Gastrocnemius medialis (tissue), 4 donors: ENCODE measurements around the gene SLC41A1. TPM values are rescaled to one million over a fixed set of nuclear protein-coding genes. Genes with fewer than 3 reads are reported as not detected.

ENCODE experiments used
- ATAC-seq, 2 donors: fragments of 150-250 bp; one replicate each; pipeline ENCODE4 v1.9.1; 2016
- DNase-seq, 2 donors: peaks; one replicate each; pipeline ENCODE4 v3.0.0-alpha.2; 2019
- H3K27ac ChIP-seq, 4 donors: fragments of 200-600 bp; sonication (generic); 1 replicate in 1 of 4; 2 replicates in 3 of 4; pipeline ENCODE4 v1.5.1; 2016 to 2018; ENCODE audit warnings: mild to moderate bottlenecking in 2 of 4, moderate library complexity in 1 of 4
- H3K27me3 ChIP-seq, 3 donors: fragments of 200-600 bp; sonication (generic) in 2 of 3; 1 replicate in 1 of 3; 2 replicates in 2 of 3; pipeline versions ENCODE4 v1.5.1 to v1.6.0; 2016 to 2019; ENCODE audit warnings: mild to moderate bottlenecking in 1 of 3, moderate library complexity in 1 of 3
- H3K36me3 ChIP-seq, 2 donors: fragments of 200-600 bp; sonication (generic) in 1 of 2; one replicate each; pipeline ENCODE4 v1.5.1; 2017 to 2018
- H3K4me1 ChIP-seq, 2 donors: fragments of 200-600 bp; sonication (generic) in 1 of 2; one replicate each; pipeline ENCODE4 v1.5.1; 2016 to 2017; ENCODE audit warnings: mild to moderate bottlenecking in 2 of 2
- H3K4me3 ChIP-seq, 4 donors: fragments of 200-600 bp; sonication (generic) in 3 of 4; 1 replicate in 1 of 4; 2 replicates in 3 of 4; pipeline ENCODE4 v1.5.1; 2016 to 2019; ENCODE audit warnings: mild to moderate bottlenecking in 2 of 4
- H3K9me3 ChIP-seq, 3 donors: fragments of 200-600 bp; sonication (generic) in 2 of 3; 1 replicate in 1 of 3; 2 replicates in 2 of 3; pipeline ENCODE4 v1.5.1; 2016 to 2019
- CTCF ChIP-seq, 5 experiments: fragments of 450-650 bp in 3 of 5; fragments of 200-600 bp in 2 of 5; sonication (generic) in 2 of 5; IDR thresholded peaks in 4 of 5; conservative IDR thresholded peaks in 1 of 5; 1 replicate in 4 of 5; 2 replicates in 1 of 5; pipeline ENCODE4 v1.5.1; 2016 to 2019; ENCODE audit warnings: antibody characterized with exemption in 5 of 5, mild to moderate bottlenecking in 3 of 5, moderate library complexity in 3 of 5
- POLR2A ChIP-seq, 2 donors: fragments of 450-650 bp; IDR thresholded peaks; one replicate each; pipeline ENCODE4 v1.6.1; 2017; ENCODE audit warnings: antibody characterized with exemption in 2 of 2, mild to moderate bottlenecking in 2 of 2, moderate library complexity in 2 of 2
- in situ Hi-C, 4 donors: fragments of 200-750 bp; cut with MboI; loops; one replicate each; pipeline versions ENCODE4 v1.15.0 to v1.8.0; 2017; ENCODE audit warnings: low sequenced_read_pairs in 4 of 4
- intact Hi-C: fragments of 100-400 bp; cut with DNase I; formaldehyde crosslinking; loops from one replicate; pipeline ENCODE4 v1.15.1; 2023; ENCODE audit warnings: low total_unique reads
- total RNA-seq, 4 donors: library from RNA; depleted of rRNA; stranded (reverse); fragments of >200 nt; gene quantifications; one replicate each; pipeline versions ENCODE4 v1.1.0 to v1.2.3, GENCODE V29; 2016

The SLC41A1 gene
- total RNA-seq, 4 donors from 2014 or later, result 21.5 to 39.8 (median 36.8) TPM

- H3K27ac ChIP-seq, result no peak overlapping the region
- no peak for DNase-seq
- intact Hi-C loops (no loop called here), in situ Hi-C loops (no loop called here)
- ATAC-seq, result no peak
- no peak overlapping the region for H3K4me3 ChIP-seq
- H3K27me3 ChIP-seq, result no peaks in the 10 kb centered on the region
- H3K4me1 ChIP-seq, result no peaks in the 10 kb centered on the region
- H3K9me3 ChIP-seq, result no peaks in the 10 kb centered on the region
- no peaks in the 10 kb centered on the region for H3K36me3 ChIP-seq
- TF ChIP-seq POLR2A (IDR thresholded peaks at IDR 0.05), result no peak
- TF ChIP-seq CTCF (IDR thresholded peaks at IDR 0.05 in 4 of 5, conservative IDR thresholded peaks at IDR 0.05 in 1 of 5), result no peak
These were observed 40.0 kb upstream of the SLC41A1 start for GRCh38 chr1:205852969-205853368.

DNA sequence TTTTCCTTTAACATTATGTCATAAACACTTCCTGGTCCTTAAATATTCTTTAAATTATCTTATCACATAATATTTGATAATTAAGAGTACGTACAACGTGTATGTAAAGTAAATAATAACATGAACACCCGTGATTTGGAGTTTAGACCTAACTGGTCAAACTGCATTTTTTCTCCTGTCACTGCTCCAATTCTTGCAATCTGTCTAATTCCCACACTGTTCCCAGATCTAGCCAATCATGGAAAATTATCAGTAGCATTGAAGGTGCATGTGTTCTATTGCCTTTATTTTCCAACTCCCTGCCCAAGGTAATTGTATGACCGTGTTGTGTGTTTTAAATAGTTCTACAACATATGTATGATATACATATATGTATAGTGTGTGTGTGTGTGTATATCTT, 39.0 kb upstream of the SLC41A1 start:
- no peak for TF ChIP-seq POLR2A (IDR thresholded peaks at IDR 0.05)
- no peak for TF ChIP-seq CTCF (IDR thresholded peaks at IDR 0.05 in 4 of 5, conservative IDR thresholded peaks at IDR 0.05 in 1 of 5)
- Histone ChIP-seq H3K4me3 (no peak overlapping the region), H3K36me3 (no peaks in the 10 kb centered on the region), H3K27ac (no peak overlapping the region), H3K27me3 (no peaks in the 10 kb centered on the region), H3K9me3 (no peaks in the 10 kb centered on the region), H3K4me1 (no peaks in the 10 kb centered on the region)
- intact Hi-C loops (no loop called here), in situ Hi-C loops (no loop called here)
- DNase-seq, result no peak
- ATAC-seq, result no peak

DNA sequence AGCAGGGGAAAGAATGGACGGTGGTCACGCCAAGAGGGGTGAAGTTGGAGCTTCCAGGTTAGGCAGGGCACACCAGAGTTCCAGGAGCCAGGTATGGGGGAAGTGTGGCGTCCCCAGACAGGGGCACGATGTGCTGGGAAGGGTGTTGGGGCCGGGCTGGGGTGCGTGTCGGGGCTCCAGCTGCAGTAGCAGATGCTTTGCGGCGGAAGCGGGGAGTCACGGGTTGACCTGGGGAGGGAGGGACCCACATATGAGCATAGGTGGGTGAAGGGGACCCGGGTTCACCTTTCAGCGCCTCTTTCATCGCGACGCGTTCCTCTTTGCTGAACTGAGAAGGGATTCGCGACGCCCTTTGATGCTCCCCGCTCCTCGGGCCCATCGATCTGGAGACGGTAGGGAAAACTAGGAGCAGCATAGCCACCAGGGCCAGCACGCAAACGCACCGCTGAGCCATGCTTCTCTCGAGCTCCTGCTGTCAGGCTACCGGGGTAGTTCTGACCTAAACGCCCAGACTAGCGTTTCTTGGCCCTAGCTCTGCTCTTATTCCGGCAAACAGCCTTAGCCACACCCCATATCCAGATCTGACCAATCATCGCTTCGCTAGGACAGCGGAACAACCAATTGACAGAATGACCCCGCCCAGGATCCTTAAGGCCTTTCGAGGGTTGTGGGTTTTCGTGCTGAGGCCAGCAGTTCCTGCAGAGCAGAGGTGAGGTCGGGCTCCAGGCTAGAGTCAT, 36.8 kb upstream of the SLC41A1 start, which contains the start of gene PM20D1:
Gene PM20D1, minus strand, starts transcription at position 514 of the 737 bp plus-strand sequence. Its CDS starts 60 bp downstream, at position 454.
- H3K27me3 ChIP-seq, result no peaks in the 10 kb centered on the region
- TF ChIP-seq CTCF (IDR thresholded peaks at IDR 0.05 in 4 of 5, conservative IDR thresholded peaks at IDR 0.05 in 1 of 5) (no peak), POLR2A (IDR thresholded peaks at IDR 0.05) (peak in 1 of 2 donors; percentile 51)
- no peaks in the 10 kb centered on the region for H3K9me3 ChIP-seq
- no peaks in the 10 kb centered on the region for H3K36me3 ChIP-seq
- ATAC-seq (peak; percentile 91 to 97), DNase-seq (peak; percentile 50 to 63)
- peak within 1 kb of the TSS; percentile 34 to 52 (median 46) for H3K4me3 ChIP-seq
- intact Hi-C loops (no loop called here), in situ Hi-C loops (no loop called here)
- H3K4me1 ChIP-seq, result no peaks in the 10 kb centered on the region
- H3K27ac ChIP-seq, result no peak within 1 kb of the TSS

DNA sequence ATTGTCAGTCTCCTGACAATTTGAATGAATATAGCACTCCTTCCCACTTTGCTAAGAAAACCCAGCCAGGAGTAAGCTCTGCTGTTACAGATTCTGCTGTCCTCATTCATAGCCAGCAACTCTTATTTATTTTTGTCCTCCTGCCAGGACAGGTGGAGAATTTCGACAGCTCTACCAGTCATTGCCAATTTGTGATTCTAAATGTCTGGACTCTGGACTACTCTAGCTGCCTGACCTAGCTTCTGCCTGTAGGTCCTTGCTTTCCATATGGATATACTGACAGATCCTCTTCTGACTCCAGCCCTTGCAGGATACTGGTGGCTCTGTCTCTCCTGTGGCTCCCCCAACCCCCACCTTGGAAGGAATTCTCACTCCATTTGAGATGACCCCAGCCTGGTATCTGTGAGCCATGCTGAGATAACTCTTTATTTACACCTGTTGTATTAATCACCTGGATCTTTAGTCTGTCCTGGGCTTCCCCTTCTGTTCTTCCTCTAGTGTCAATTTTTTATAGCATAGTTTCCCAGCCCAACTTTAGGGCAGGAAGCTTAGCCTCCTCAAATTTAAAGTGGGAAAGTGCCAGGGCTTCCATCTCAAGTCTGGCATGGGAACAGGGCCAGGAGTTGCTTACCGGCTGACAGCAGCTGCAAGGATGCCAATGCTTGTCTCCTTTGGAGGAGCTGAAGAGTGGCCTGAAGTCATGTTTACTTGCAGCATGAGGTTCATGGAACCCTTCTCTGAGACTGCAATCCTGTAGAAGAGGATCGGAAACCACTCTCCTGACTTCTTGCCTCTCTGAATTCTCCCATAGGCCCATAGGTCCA, 30.2 kb upstream of the SLC41A1 start:
- DNase-seq, result peak in 1 of 2 donors; percentile 23
- in situ Hi-C loops, result no loop called here
- Histone ChIP-seq H3K4me3 (no peak overlapping the region), H3K36me3 (no peaks in the 10 kb centered on the region), H3K9me3 (no peaks in the 10 kb centered on the region), H3K27ac (peak overlapping the region in 1 of 4 donors; percentile 53), H3K4me1 (peaks cover 3 to 25% of the 10 kb centered on the region in 2 donors), H3K27me3 (no peaks in the 10 kb centered on the region)
- peak; percentile 54 to 81 for ATAC-seq
- intact Hi-C loops, result no loop called here
- TF ChIP-seq POLR2A (IDR thresholded peaks at IDR 0.05) (no peak), CTCF (IDR thresholded peaks at IDR 0.05 in 4 of 5, conservative IDR thresholded peaks at IDR 0.05 in 1 of 5) (no peak)
